GM12891 (cell line): ENCODE results near the gene CDH4.

Source experiments
- PAX5 ChIP-seq: IDR thresholded peaks from 2 replicates; pipeline ENCODE4 v1.6.1; 2011; ENCODE audit warnings: low read length, moderate library complexity, mild to moderate bottlenecking; ENCODE audit not compliant: insufficient read depth, severe bottlenecking
- POLR2A ChIP-seq: IDR thresholded peaks from 2 replicates; pipeline ENCODE4 v1.6.1; 2011; ENCODE audit warnings: low read depth, low read length, control low read depth
- POLR2AphosphoS5 ChIP-seq: IDR thresholded peaks from 2 replicates; pipeline ENCODE4 v1.6.1; 2011; ENCODE audit warnings: low read depth, low read length, control low read depth
- POU2F2 ChIP-seq: IDR thresholded peaks from 2 replicates; pipeline ENCODE4 v1.6.1; 2011; ENCODE audit warnings: low read depth, mild to moderate bottlenecking, control low read depth, low read length, moderate library complexity
- SPI1 ChIP-seq: IDR thresholded peaks from 2 replicates; pipeline ENCODE4 v1.6.1; 2011; ENCODE audit warnings: low read depth, low read length, control low read depth
- TAF1 ChIP-seq: IDR thresholded peaks from 2 replicates; pipeline ENCODE4 v1.6.1; 2011; ENCODE audit warnings: low read depth, low read length, control low read depth

- TF ChIP-seq POLR2AphosphoS5, result no peak
- no peak for TF ChIP-seq POLR2A
- TF ChIP-seq SPI1, result no peak
- no peak for TF ChIP-seq TAF1
- no peak for TF ChIP-seq POU2F2
- TF ChIP-seq PAX5, result no peak
These were observed 13.2 kb upstream of the CDH4 start for GRCh38 chr20:61238813-61239212.
